ENCODE results near the gene DNMT3A. TPM values are rescaled to one million over a fixed set of nuclear protein-coding genes. Genes with fewer than 3 reads are reported as not detected.

DNMT3A gene
- total RNA-seq, 1 experiment from 2014 or later, result 12.2 TPM

DNA sequence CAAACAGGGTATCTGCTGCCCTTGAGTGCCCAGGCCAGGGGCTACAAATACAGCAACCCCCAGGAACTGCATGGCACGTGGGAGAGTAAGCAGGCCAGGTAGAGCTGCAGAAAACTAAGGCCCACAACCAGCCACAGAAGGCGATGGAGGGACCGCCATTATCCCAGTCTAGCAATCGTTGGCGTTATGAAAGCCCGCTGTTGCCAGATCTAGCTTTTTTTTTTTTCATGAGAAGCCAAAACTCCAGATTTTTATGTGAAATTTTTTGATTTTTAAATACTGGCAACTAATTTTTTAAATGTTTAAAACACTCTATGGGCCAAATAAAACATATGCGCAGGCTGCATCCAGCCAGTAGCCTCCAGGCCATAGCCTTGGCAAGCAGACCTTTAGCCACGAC lies 59.8 kb downstream of the DNMT3A start:
- BruUV-seq (replicated peaks), result no TSS peak
- no peak overlapping the region for H2AFZ ChIP-seq (ENCODE audit: low read length)
- no peaks in the 10 kb centered on the region for H3K79me2 ChIP-seq (ENCODE audit: low read length)
- no peaks in the 10 kb centered on the region for H3F3A ChIP-seq (ENCODE audit: low read length, unreplicated experiment)
- no peak for DNase-seq
- intact Hi-C loops (cut with micrococcal nuclease), result no loop called here
- ChIA-PET POLR2A (ENCODE audit: unreplicated experiment) (no interaction called here), CTCF (interaction anchor here (0.7 kb wide), 1 partner anchor 12 kb away, joined by 3 read pairs; no protein-coding TSS in a partner anchor)
- no peak overlapping the region for H3K4me3 ChIP-seq (ENCODE audit: low read length)
- no peaks in the 10 kb centered on the region for H4K20me1 ChIP-seq (ENCODE audit: low read length)
- TF ChIP-seq EZH2phosphoT487 (IDR thresholded peaks at IDR 0.05; ENCODE audit: borderline replicate concordance, low read length), result no peak
- TF ChIP-seq CTCF (conservative IDR thresholded peaks at IDR 0.05; ENCODE audit: low read depth, low read length), result no peak
- no peak for TF ChIP-seq EZH2 (IDR thresholded peaks at IDR 0.05; ENCODE audit: low read length, unreplicated experiment)
- H3K4me2 ChIP-seq (ENCODE audit: low read length), result no peak overlapping the region
- no peaks in the 10 kb centered on the region for H3K36me3 ChIP-seq (ENCODE audit: low read depth, low read length)
- H3K27ac ChIP-seq (ENCODE audit: low read length), result no peak overlapping the region
- no peaks in the 10 kb centered on the region for H3K9me2 ChIP-seq (replicated peaks; ENCODE audit: low read length)
- no peaks in the 10 kb centered on the region for H3K9me3 ChIP-seq (ENCODE audit: low read length)
- no peak for ATAC-seq
- H3K9ac ChIP-seq (ENCODE audit: low read length), result no peak overlapping the region
- no peaks in the 10 kb centered on the region for H3K27me3 ChIP-seq (ENCODE audit: low read length)
- no peaks in the 10 kb centered on the region for H3K4me1 ChIP-seq (ENCODE audit: insufficient read depth, low read length)

- intact Hi-C loops (cut with micrococcal nuclease), result no loop called here
- Histone ChIP-seq H3F3A (ENCODE audit: low read length, unreplicated experiment) (no peaks in the 10 kb centered on the region), H3K4me3 (ENCODE audit: low read length) (no peak overlapping the region), H3K4me1 (ENCODE audit: insufficient read depth, low read length) (no peaks in the 10 kb centered on the region), H3K4me2 (ENCODE audit: low read length) (no peak overlapping the region), H3K27me3 (ENCODE audit: low read length) (no peaks in the 10 kb centered on the region), H3K27ac (ENCODE audit: low read length) (no peak overlapping the region), H4K20me1 (ENCODE audit: low read length) (no peaks in the 10 kb centered on the region), H2AFZ (ENCODE audit: low read length) (no peak overlapping the region), H3K9ac (ENCODE audit: low read length) (no peak overlapping the region), H3K36me3 (ENCODE audit: low read depth, low read length) (no peaks in the 10 kb centered on the region), H3K9me3 (ENCODE audit: low read length) (no peaks in the 10 kb centered on the region), H3K9me2 (replicated peaks; ENCODE audit: low read length) (no peaks in the 10 kb centered on the region), H3K79me2 (ENCODE audit: low read length) (no peaks in the 10 kb centered on the region)
- TF ChIP-seq CTCF (conservative IDR thresholded peaks at IDR 0.05; ENCODE audit: low read depth, low read length) (no peak), EZH2 (IDR thresholded peaks at IDR 0.05; ENCODE audit: low read length, unreplicated experiment) (no peak), EZH2phosphoT487 (IDR thresholded peaks at IDR 0.05; ENCODE audit: borderline replicate concordance, low read length) (no peak)
- no peak for DNase-seq
- BruUV-seq (replicated peaks), result no TSS peak
- no peak for ATAC-seq
- POLR2A ChIA-PET (ENCODE audit: unreplicated experiment), result no interaction called here
- CTCF ChIA-PET, result interaction anchor here (0.7 kb wide), 1 partner anchor 13 kb away, joined by 3 read pairs; no protein-coding TSS in a partner anchor
Observed at GRCh38 chr2:25281522-25281921, 60.2 kb downstream of the DNMT3A start.

DNA sequence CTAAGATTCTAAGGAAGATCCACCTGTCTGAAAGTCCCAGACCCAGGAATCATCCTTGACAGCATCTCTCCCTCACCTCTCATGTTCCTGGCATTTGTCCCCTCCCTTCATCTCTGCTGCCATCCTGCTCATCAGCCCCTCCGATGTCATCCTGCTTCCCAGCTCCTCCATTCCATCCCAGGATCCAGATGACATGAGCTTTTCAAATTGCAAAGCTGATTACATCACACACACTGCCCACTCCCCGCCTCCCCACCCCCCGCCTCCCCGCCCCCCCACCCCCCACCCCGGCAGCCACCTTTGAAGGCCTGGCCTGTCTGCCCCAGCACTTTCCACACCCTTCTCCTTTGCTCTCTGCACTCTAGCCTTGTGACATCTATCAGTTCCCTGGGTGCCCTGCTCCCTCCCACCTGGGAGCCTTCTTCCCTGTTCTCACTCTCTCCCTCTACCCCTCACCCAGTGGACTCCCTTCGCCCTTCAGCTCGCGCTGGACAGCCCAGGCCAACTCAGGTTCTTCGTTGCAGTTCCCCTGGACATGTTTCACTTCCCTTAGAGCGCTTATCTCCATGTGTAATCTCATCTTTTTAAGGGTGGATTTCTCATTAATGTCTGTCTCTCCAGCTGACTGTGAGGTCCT lies 61.6 kb downstream of the DNMT3A start:
- Histone ChIP-seq H3F3A (ENCODE audit: low read length, unreplicated experiment) (no peaks in the 10 kb centered on the region), H3K79me2 (ENCODE audit: low read length) (no peaks in the 10 kb centered on the region), H4K20me1 (ENCODE audit: low read length) (no peaks in the 10 kb centered on the region), H3K36me3 (ENCODE audit: low read depth, low read length) (no peaks in the 10 kb centered on the region), H3K9me3 (ENCODE audit: low read length) (no peaks in the 10 kb centered on the region), H3K9me2 (replicated peaks; ENCODE audit: low read length) (no peaks in the 10 kb centered on the region), H3K9ac (ENCODE audit: low read length) (no peak overlapping the region), H3K27ac (ENCODE audit: low read length) (no peak overlapping the region), H2AFZ (ENCODE audit: low read length) (no peak overlapping the region), H3K4me1 (ENCODE audit: insufficient read depth, low read length) (no peaks in the 10 kb centered on the region), H3K27me3 (ENCODE audit: low read length) (no peaks in the 10 kb centered on the region), H3K4me3 (ENCODE audit: low read length) (no peak overlapping the region), H3K4me2 (ENCODE audit: low read length) (no peak overlapping the region)
- intact Hi-C loops (cut with micrococcal nuclease), result no loop called here
- no TSS peak for BruUV-seq (replicated peaks)
- ATAC-seq (no peak), DNase-seq (no peak)
- ChIA-PET CTCF (no interaction called here), POLR2A (ENCODE audit: unreplicated experiment) (no interaction called here)
- TF ChIP-seq EZH2 (IDR thresholded peaks at IDR 0.05; ENCODE audit: low read length, unreplicated experiment) (no peak), CTCF (conservative IDR thresholded peaks at IDR 0.05; ENCODE audit: low read depth, low read length) (no peak), EZH2phosphoT487 (IDR thresholded peaks at IDR 0.05; ENCODE audit: borderline replicate concordance, low read length) (no peak)

Data from PC-3 (cell line).